IPS-15b (cell line): Measurements from ENCODE around the gene HHEX.

Experiments
- H3K27me3 ChIP-seq: one replicate; pipeline ENCODE4 v1.6.1; 2013; ENCODE audit warnings: low read length; ENCODE audit not compliant: control insufficient read depth, insufficient read depth
- H3K36me3 ChIP-seq: one replicate; pipeline ENCODE4 v1.6.1; 2013; ENCODE audit warnings: low read length; ENCODE audit not compliant: control insufficient read depth, insufficient read depth
- H3K4me1 ChIP-seq: one replicate; pipeline ENCODE4 v1.6.1; 2013; ENCODE audit warnings: mild to moderate bottlenecking, low read length; ENCODE audit not compliant: control insufficient read depth, insufficient read depth
- H3K4me3 ChIP-seq: one replicate; pipeline ENCODE4 v1.5.1; 2013; ENCODE audit warnings: low read depth, low read length
- H3K9ac ChIP-seq: one replicate; pipeline ENCODE4 v1.6.1; 2013; ENCODE audit warnings: low read depth, mild to moderate bottlenecking, low read length
- H3K9me3 ChIP-seq: one replicate; pipeline ENCODE4 v1.6.1; 2013; ENCODE audit warnings: mild to moderate bottlenecking, low read length; ENCODE audit not compliant: control insufficient read depth, insufficient read depth

Gene HHEX

GRCh38 chr10:92695679-92696605 lies 6.2 kb downstream of the HHEX start:
- Histone ChIP-seq H3K27me3 (peaks cover 96% of the 10 kb centered on the region), H3K4me1 (peaks cover 10% of the 10 kb centered on the region), H3K9ac (no peak overlapping the region), H3K36me3 (no peaks in the 10 kb centered on the region), H3K9me3 (no peaks in the 10 kb centered on the region), H3K4me3 (peak overlapping the region; percentile 58)

- Histone ChIP-seq H3K9ac (no peak overlapping the region), H3K36me3 (no peaks in the 10 kb centered on the region), H3K4me3 (peak overlapping the region; percentile 37), H3K9me3 (no peaks in the 10 kb centered on the region), H3K27me3 (peaks cover 97% of the 10 kb centered on the region), H3K4me1 (peaks cover 10% of the 10 kb centered on the region)
Observed at GRCh38 chr10:92696606-92697383, 7.0 kb downstream of the HHEX start.

DNA sequence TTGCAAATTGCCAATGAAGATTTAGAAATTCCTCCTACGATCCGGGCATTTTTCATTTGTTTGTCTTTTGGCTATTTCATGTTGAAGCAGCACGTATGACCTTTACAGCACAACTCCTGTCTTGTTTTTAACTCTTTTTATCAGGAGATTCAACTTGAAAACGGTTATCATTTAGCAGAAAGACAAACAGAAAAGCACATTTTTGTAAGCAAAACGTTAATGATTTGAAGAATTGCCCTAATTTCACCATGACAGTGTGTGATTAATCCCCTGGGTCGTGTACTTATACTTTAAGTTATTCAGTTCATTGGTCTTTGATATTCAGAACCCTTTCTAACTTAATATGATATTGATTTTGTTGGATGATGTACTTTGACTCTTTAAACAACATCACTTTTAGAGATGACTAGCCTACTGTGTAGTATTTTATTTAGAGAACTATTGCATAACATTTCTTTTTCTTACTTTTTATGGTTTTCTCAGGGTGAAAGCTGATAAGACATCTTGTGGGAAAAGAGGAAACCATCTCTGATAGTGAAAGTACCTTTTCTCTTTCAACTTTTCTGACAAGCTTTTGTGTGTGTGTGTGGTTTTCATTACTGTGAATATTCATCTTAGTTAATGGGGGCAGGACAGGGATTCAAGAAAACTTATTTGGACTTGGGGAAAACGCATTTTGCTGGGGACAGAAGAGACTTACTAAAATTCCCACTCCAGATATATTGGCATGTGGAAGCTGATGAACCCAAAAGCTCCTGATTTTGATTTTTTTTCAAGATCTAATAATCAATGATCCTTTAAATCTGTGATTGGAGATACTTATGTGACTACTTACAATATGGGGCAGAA lies 8.1 kb downstream of the HHEX start:
- H3K27me3 ChIP-seq = peaks cover 88% of the 10 kb centered on the region
- H3K9ac ChIP-seq = no peak overlapping the region
- H3K36me3 ChIP-seq = no peaks in the 10 kb centered on the region
- H3K4me3 ChIP-seq = no peak overlapping the region
- peaks cover 3% of the 10 kb centered on the region for H3K4me1 ChIP-seq
- no peaks in the 10 kb centered on the region for H3K9me3 ChIP-seq

- H3K9me3 ChIP-seq = no peaks in the 10 kb centered on the region
- H3K4me1 ChIP-seq = no peaks in the 10 kb centered on the region
- H3K9ac ChIP-seq = no peak overlapping the region
- peaks cover 77% of the 10 kb centered on the region for H3K27me3 ChIP-seq
- H3K4me3 ChIP-seq = peak overlapping the region; percentile 84
- no peaks in the 10 kb centered on the region for H3K36me3 ChIP-seq
Observed at GRCh38 chr10:92699193-92699517, 9.4 kb downstream of the HHEX start.

GRCh38 chr10:92699518-92700381 lies 10.0 kb downstream of the HHEX start:
- H3K4me1 ChIP-seq = no peaks in the 10 kb centered on the region
- no peaks in the 10 kb centered on the region for H3K9me3 ChIP-seq
- no peaks in the 10 kb centered on the region for H3K36me3 ChIP-seq
- H3K4me3 ChIP-seq = peak overlapping the region; percentile 84
- H3K27me3 ChIP-seq = peaks cover 71% of the 10 kb centered on the region
- H3K9ac ChIP-seq = no peak overlapping the region

GRCh38 chr10:92702301-92702916 lies 12.7 kb downstream of the HHEX start:
- Histone ChIP-seq H3K4me1 (no peaks in the 10 kb centered on the region), H3K4me3 (no peak overlapping the region), H3K36me3 (no peaks in the 10 kb centered on the region), H3K27me3 (peaks cover 46% of the 10 kb centered on the region), H3K9me3 (no peaks in the 10 kb centered on the region), H3K9ac (no peak overlapping the region)

GRCh38 chr10:92712016-92712889 lies 22.5 kb downstream of the HHEX start:
- H3K4me3 ChIP-seq = no peak overlapping the region
- no peak overlapping the region for H3K9ac ChIP-seq
- no peaks in the 10 kb centered on the region for H3K9me3 ChIP-seq
- no peaks in the 10 kb centered on the region for H3K4me1 ChIP-seq
- H3K36me3 ChIP-seq = no peaks in the 10 kb centered on the region
- H3K27me3 ChIP-seq = no peaks in the 10 kb centered on the region

- no peak overlapping the region for H3K4me3 ChIP-seq
- H3K27me3 ChIP-seq = no peaks in the 10 kb centered on the region
- no peaks in the 10 kb centered on the region for H3K4me1 ChIP-seq
- no peaks in the 10 kb centered on the region for H3K36me3 ChIP-seq
- H3K9me3 ChIP-seq = no peaks in the 10 kb centered on the region
- H3K9ac ChIP-seq = no peak overlapping the region
Observed at GRCh38 chr10:92714152-92714845, 24.5 kb downstream of the HHEX start.

GRCh38 chr10:92714872-92715271 lies 25.1 kb downstream of the HHEX start:
- no peak overlapping the region for H3K4me3 ChIP-seq
- no peaks in the 10 kb centered on the region for H3K4me1 ChIP-seq
- H3K9me3 ChIP-seq = no peaks in the 10 kb centered on the region
- no peak overlapping the region for H3K9ac ChIP-seq
- H3K27me3 ChIP-seq = no peaks in the 10 kb centered on the region
- no peaks in the 10 kb centered on the region for H3K36me3 ChIP-seq
